ENCODE results near the gene CCHCR1. TPM values are rescaled to one million over a fixed set of nuclear protein-coding genes. Genes with fewer than 3 reads are reported as not detected.
A peak's percentile ranks its signal among the peaks of the same experiment; 100 is the strongest.
"Not testable (repeated sequence)": the region's sequence is repeated elsewhere in the genome, so short reads cannot be mapped to it uniquely, and the experiment has no call there.

The CCHCR1 gene
- polyA plus RNA-seq (2014; cell fraction: cytosol; rRNA removed), result 12.4 and 17.8 TPM in 2 replicates
- polyA plus RNA-seq (2014; cell fraction: nucleus; rRNA removed), result 43.4 and 70.5 TPM in 2 replicates

GRCh38 chr6:31157513-31158139, at the start of gene CCHCR1:
Gene CCHCR1, minus strand, starts transcription at chr6:31157802. Its CDS starts 202 bp downstream, at chr6:31157600.
- no peak for DNase-seq (ENCODE audit: low spot score)

DNA sequence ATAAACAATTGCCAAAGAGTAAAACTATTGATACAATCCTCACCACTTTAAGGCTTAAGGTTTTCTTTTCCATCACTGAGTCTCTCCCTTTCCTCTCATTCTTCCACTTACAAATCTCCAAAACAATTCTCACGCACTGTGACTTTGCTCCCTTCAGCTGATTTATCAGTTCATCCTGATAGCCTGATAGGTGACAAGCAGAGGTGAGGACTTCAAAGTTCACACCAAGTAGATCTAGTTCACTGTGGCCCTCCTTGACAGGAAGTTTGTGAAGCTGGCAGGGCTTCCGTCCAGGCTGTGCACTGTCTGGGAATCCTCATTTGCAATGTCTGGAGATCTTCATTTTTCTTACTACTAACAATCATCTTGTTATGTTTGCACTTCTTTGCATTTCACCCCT, 48.0 kb upstream of the CCHCR1 start:
- DNase-seq (ENCODE audit: low spot score), result no peak

DNA sequence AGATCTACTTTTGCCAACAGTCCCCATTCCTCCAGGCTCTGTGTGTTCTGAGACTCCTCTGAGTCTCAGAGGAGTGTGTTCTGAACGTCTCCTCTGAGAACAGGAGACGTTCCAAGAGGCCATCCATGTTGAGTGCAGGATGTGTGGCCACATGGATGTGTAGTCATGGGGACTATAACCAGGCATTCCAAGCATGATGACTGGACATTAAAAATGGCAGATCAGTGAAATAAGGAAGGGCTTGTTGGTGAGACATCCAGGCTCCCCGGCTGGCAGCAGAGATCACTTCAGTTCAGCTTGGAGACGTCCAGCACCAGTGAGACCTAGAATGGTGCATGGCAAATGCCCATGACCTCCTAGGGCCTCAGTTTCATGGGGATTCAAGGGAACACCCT, 47.1 kb upstream of the CCHCR1 start:
- no peak for DNase-seq (ENCODE audit: low spot score)

DNA sequence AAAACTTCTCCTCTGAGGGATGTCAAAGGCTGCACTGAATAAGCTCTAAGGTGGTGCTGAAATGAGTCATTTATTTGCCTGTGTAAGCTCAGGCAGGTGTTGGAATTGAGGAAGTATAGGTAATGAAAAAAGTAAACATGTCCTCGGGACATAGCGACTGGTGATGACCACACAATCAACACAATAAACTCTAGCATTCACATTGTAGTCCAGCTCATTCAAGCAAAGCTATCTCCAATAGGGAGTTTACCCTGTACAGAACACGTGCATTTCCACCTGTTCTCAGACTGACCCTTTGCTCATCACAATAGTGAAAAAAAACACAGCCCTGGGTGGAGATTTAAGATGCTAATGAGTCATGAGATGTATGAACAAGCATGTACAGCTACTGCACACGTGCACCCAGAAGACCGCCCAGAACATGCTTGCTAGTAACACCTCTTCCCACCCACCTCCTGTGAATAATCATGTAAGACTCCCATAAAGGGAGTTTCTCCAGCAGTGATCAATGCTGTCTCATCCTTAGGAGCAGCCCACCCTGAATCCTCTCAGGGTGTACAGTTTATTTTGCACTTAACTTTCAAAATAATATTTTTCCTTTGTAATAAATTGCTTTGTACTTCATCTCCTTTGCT, 45.9 kb upstream of the CCHCR1 start:
- DNase-seq (ENCODE audit: low spot score), result no peak

DNA sequence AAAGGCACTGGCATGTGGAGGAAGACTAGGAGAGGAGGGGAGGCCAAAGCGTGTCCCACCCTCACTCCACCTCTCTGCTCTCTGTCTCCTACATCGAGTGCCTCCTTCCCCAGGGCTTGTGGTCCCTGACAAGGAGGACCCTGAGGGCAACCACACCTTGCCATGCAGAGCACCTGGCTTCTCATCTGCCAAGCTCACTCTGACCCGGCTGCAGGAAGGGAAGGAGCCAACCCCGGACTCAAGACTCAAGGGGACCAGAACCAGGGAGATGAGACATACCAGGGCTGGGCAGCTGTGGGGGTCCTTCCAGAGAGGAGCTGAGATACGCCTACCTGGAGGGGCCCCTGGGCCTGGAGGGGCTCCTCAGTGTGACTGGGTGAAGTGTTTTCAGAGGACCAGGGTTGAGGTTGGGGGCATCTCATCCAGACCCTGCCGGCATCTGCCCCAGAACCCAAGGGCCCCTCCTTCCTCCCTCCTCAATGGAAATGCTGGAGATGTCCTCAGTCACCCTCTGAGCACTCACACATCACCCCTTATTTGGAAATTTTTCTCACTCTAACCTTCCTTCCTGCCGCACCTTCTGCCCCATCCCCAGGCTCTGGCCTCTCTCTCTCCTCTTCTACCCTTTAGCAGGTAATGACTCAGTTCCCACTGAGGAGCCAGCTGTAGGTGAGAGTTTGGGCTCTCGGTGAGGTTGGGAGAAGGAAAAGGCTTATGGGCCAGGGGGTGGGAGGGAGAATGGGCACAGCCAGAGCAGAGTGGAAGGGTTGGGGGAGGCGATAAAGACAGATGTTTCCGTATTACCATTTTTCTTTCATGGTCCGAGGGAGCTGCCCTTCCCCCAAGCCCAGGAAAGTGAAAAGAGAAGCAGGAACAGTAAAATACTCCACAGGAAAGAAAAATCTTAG, 44.9 kb upstream of the CCHCR1 start:
- DNase-seq (ENCODE audit: low spot score), result no peak

DNA sequence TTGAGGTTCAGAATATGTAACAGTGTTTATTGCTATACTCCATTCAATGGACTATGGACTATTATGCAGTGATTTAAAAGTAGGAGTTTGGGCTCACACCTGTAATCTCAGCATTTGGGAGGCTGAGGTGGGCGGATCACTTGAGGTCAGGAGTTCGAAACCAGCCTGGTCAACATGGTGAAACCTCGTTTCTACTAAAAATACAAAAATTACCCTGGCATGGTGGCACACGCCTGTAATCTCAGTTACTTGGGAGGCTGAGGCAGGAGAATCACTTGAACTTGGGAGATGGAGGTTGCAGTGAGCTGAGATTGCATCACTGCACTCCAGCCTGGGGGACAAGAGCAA, 41.5 kb upstream of the CCHCR1 start:
- not testable (repeated sequence) for DNase-seq (ENCODE audit: low spot score)

DNA sequence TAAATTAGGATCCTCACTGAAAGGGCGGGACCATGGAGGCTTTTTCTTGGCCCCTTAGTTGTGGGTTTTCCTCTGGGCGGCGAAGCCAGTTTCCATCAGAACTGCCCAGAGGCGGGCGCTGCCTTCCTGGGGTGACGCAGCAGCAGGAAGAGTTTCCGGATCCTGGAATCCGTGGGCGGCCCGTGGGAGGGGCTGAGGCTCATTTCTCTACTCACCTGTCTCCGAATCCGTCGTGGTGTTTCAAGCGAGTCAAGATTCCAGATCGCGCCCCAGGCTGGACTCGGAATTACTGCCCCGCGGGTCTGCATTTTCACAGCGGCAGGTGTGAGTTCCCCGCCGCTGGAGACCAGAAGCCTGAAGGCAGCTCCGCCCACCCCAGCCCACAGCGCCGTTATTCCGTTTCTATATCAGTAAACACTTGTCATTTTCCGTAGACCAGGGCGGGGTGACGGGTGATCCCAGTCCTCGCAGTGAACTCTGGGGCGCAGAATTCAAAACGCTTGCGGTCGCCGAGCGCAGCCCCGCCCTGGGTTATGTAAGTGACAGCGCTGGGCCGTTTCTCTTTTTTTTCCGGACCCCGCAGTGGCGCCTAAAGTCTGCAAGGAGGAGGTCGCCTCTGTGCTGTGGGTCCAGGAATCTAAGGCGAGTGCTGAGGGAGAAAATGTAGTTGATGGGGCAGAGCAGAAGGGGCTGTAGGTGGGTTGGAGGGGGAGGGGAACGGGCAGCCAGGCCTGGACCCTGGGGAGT, 40.1 kb upstream of the CCHCR1 start:
- peak; percentile 35 for DNase-seq (ENCODE audit: low spot score)

GRCh38 chr6:31196251-31197022, 38.8 kb upstream of the CCHCR1 start:
- not testable (repeated sequence) for DNase-seq (ENCODE audit: low spot score)

GRCh38 chr6:31195308-31195979, 37.8 kb upstream of the CCHCR1 start:
- DNase-seq (ENCODE audit: low spot score), result not testable (repeated sequence)

- DNase-seq (ENCODE audit: low spot score), result no peak
Observed at GRCh38 chr6:31194061-31194834, 36.6 kb upstream of the CCHCR1 start.

GRCh38 chr6:31193206-31193605, 35.6 kb upstream of the CCHCR1 start:
- DNase-seq (ENCODE audit: low spot score), result no peak

DNA sequence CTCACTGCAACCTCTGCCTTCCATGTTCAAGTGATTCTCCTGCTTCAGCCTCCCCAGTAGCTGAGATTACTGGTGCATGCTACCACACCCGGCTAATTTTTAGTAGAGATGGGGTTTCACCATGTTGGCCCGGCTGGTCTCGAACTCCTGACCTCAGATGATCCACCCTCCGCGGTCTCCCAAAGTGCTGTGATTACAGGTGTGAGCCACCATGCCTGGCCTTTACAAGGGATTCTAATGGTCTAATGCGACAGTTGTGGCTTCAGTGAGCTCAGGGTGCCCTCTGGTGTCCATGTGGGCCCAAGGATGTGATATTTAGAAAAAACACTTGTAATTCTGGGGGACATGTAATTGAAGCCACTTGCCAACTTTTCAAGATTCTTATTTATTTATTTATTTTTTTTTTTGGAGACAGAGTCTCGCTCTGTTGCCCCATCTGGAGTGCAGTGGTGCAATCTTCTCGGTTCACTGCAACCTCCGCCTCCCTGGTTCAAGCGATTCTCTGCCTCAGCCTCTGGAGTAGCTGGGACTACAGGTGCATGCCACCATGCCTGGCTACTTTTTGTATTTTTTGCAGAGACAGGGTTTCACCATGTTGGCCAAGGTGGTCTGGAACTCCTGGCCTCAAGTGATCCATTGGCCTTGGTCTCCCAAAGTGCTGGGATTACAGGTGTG, 35.0 kb upstream of the CCHCR1 start:
- DNase-seq (ENCODE audit: low spot score), result peak; percentile 72

- no peak for DNase-seq (ENCODE audit: low spot score)
Observed at GRCh38 chr6:31190488-31190887, 32.9 kb upstream of the CCHCR1 start.

DNA sequence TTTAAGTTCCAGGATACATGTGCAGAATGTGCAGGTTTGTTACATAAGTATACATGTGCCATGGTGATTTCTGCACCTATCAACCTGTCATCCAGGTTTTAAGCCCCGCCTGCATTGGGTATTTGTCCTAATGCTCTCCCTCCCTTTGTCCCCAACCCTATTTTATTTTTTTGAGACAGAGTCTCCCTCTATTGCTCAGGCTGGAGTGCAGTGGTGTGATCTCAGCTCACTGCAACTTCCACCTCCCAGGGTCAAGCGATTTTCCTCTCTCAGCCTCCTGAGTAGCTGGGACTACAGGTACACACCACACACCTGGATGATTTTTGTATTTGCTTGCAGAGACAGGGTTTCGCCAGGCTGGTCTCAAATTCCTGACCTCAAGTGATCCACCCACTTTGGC, 31.6 kb upstream of the CCHCR1 start:
- not testable (repeated sequence) for DNase-seq (ENCODE audit: low spot score)

- no peak for DNase-seq (ENCODE audit: low spot score)
Observed at GRCh38 chr6:31187780-31188194, 30.2 kb upstream of the CCHCR1 start.

- no peak for DNase-seq (ENCODE audit: low spot score)
Observed at GRCh38 chr6:31186052-31186734, 28.6 kb upstream of the CCHCR1 start.

- not testable (repeated sequence) for DNase-seq (ENCODE audit: low spot score)
Observed at GRCh38 chr6:31185695-31186051, 28.1 kb upstream of the CCHCR1 start.

- not testable (repeated sequence) for DNase-seq (ENCODE audit: low spot score)
Observed at GRCh38 chr6:31183859-31184258, 26.3 kb upstream of the CCHCR1 start.

Measured in SK-N-DZ (cell line).